Endothelial cell of umbilical vein (primary cell): Measurements from ENCODE around the gene PPM1H. TPM values are rescaled to one million over a fixed set of nuclear protein-coding genes. Genes with fewer than 3 reads are reported as not detected.

ENCODE experiments used
- BruUV-seq: library from RNA; stranded (reverse); fragments of 400-500 nt; replicated peaks from 2 replicates; lab custom pipeline; 2021; lab: Mats Ljungman, UMichigan
- CTCF ChIA-PET: fragments of 300-600, 350-600 bp; sonication (Branson Sonifier 250); formaldehyde crosslinking; loops from one replicate; lab custom pipeline; 2021; ENCODE audit warnings: antibody characterized with exemption, inconsistent platforms; lab: Charles Lee
- POLR2A ChIA-PET: fragments of 300-600, 350-600 bp; sonication (Branson Sonifier 250); formaldehyde crosslinking; loops from one replicate; lab custom pipeline; 2021; ENCODE audit warnings: antibody characterized with exemption, inconsistent platforms; lab: Charles Lee
- DNase-seq: peaks from one replicate; pipeline ENCODE4 v3.0.0-alpha.2; 2011; ENCODE audit warnings: low read depth, low spot score
- FAIRE-seq: peaks from 2 replicates; lab custom pipeline; 2011; peaks lifted over from hg19 to GRCh38; lab: Jason Lieb, UNC
- H2AFZ ChIP-seq: 2 replicates; pipeline ENCODE4 v1.6.0; 2012; ENCODE audit warnings: low read depth, low read length, control low read depth, inconsistent platforms
- H3K27ac ChIP-seq: 2 replicates; pipeline ENCODE4 v1.5.1; 2011; ENCODE audit warnings: low read depth, mild to moderate bottlenecking, control low read depth, low read length, moderate library complexity; ENCODE audit not compliant: insufficient read depth
- H3K27me3 ChIP-seq, 2 experiments: 2 replicates each; pipeline versions ENCODE4 v1.6.0 to v1.6.1; 2011; ENCODE audit warnings: low read length in 2 of 2, mixed read lengths in 1 of 2; ENCODE audit not compliant: control insufficient read depth in 2 of 2, insufficient read depth in 2 of 2
- H3K36me3 ChIP-seq, 2 experiments: 2 replicates in 1 of 2; 3 replicates in 1 of 2; pipeline ENCODE4 v1.5.1; 2011; ENCODE audit warnings: low read length in 2 of 2, mild to moderate bottlenecking in 1 of 2, moderate library complexity in 1 of 2; ENCODE audit not compliant: control insufficient read depth in 2 of 2, insufficient read depth in 2 of 2; ENCODE audit errors: extremely low read depth in 1 of 2
- H3K4me1 ChIP-seq: 3 replicates; pipeline ENCODE4 v1.5.1; 2011; ENCODE audit warnings: mild to moderate bottlenecking, low read length; ENCODE audit not compliant: control insufficient read depth, insufficient read depth; ENCODE audit errors: extremely low read depth
- H3K4me2 ChIP-seq: 2 replicates; pipeline ENCODE4 v1.6.1; 2011; ENCODE audit warnings: low read length, control low read depth, mixed read lengths; ENCODE audit not compliant: insufficient read depth
- H3K4me3 ChIP-seq, 3 experiments: fragments of 200-600 bp in 1 of 3; sonication (generic), shearing (Covaris generic) in 1 of 3; replicated peaks in 1 of 3; 2 replicates each; pipeline ENCODE4 v1.5.1; 2011 to 2016; ENCODE audit warnings: control low read depth in 3 of 3, low read length in 3 of 3, mild to moderate bottlenecking in 2 of 3, inconsistent platforms in 1 of 3, low read depth in 1 of 3, moderate library complexity in 1 of 3; ENCODE audit not compliant: insufficient read depth in 1 of 3
- H3K79me2 ChIP-seq: 2 replicates; pipeline ENCODE4 v1.6.0; 2012; ENCODE audit warnings: low read length, inconsistent platforms; ENCODE audit not compliant: control insufficient read depth, insufficient read depth
- H3K9ac ChIP-seq: replicated peaks from 2 replicates; pipeline ENCODE3; 2011; ENCODE audit warnings: low read length, control low read depth; ENCODE audit not compliant: insufficient read depth; ENCODE audit errors: extremely low read depth
- H3K9me1 ChIP-seq: replicated peaks from 3 replicates; pipeline ENCODE4 v1.6.0; 2011; ENCODE audit warnings: mild to moderate bottlenecking, low read length; ENCODE audit not compliant: control insufficient read depth, insufficient read depth; ENCODE audit errors: extremely low read depth
- H3K9me3 ChIP-seq: replicated peaks from 2 replicates; pipeline ENCODE4 v1.5.1; 2012; ENCODE audit warnings: low read length, inconsistent platforms; ENCODE audit not compliant: control insufficient read depth, insufficient read depth
- H4K20me1 ChIP-seq: replicated peaks from 2 replicates; pipeline ENCODE3; 2011; ENCODE audit warnings: mild to moderate bottlenecking, low read length; ENCODE audit not compliant: control insufficient read depth, insufficient read depth; ENCODE audit errors: extremely low read depth
- CTCF ChIP-seq, 2 donors: IDR thresholded peaks; 1 replicate in 1 of 2; 2 replicates in 1 of 2; pipeline ENCODE4 v1.5.1; 2011; ENCODE audit warnings: low read length in 2 of 2, mild to moderate bottlenecking in 2 of 2, moderate library complexity in 2 of 2, control low read depth in 1 of 2, inconsistent platforms in 1 of 2, low read depth in 1 of 2; ENCODE audit not compliant: insufficient read depth in 1 of 2; ENCODE audit errors: extremely low read depth in 1 of 2
- EZH2 ChIP-seq: IDR thresholded peaks from 2 replicates; pipeline ENCODE4 v1.6.1; 2012; ENCODE audit warnings: borderline replicate concordance, low read depth, mild to moderate bottlenecking, moderate library complexity, low read length, inconsistent platforms; ENCODE audit not compliant: severe bottlenecking
- FOS ChIP-seq: IDR thresholded peaks from 2 replicates; pipeline ENCODE4 v1.6.1; 2011; ENCODE audit warnings: mild to moderate bottlenecking, low read length, moderate library complexity, borderline replicate concordance; ENCODE audit not compliant: insufficient read depth
- GATA2 ChIP-seq: IDR thresholded peaks from 2 replicates; pipeline ENCODE4 v1.7.0; 2011; ENCODE audit warnings: low read depth, mild to moderate bottlenecking, moderate library complexity, mixed read lengths, low read length; ENCODE audit not compliant: insufficient read length, insufficient read depth
- JUN ChIP-seq: IDR thresholded peaks from 2 replicates; pipeline ENCODE4 v1.6.1; 2011; ENCODE audit warnings: borderline replicate concordance, low read depth; ENCODE audit not compliant: insufficient read length, insufficient read depth
- MAX ChIP-seq: IDR thresholded peaks from 2 replicates; pipeline ENCODE4 v1.6.1; 2011; ENCODE audit not compliant: insufficient read depth, insufficient read length
- MYC ChIP-seq: IDR thresholded peaks from one replicate; pipeline ENCODE4 v1.6.1; 2011; ENCODE audit warnings: mild to moderate bottlenecking, low read depth, low read length
- POLR2A ChIP-seq: IDR thresholded peaks from 2 replicates; pipeline ENCODE4 v1.6.1; 2012; ENCODE audit warnings: low read depth, mild to moderate bottlenecking, control low read depth, low read length
- POLR2AphosphoS5 ChIP-seq: IDR thresholded peaks from 2 replicates; pipeline ENCODE4 v1.6.1; 2012; ENCODE audit warnings: low read depth, mild to moderate bottlenecking, control low read depth, low read length, moderate library complexity; ENCODE audit not compliant: insufficient read depth
- dilution Hi-C: fragments of 300-500 bp; cut with MboI; formaldehyde crosslinking; loops from one replicate; pipeline ENCODE4 v1.15.0; 2019; ENCODE audit warnings: low sequenced_read_pairs; ENCODE audit not compliant: extremely low pct_ligation_motif_present
- intact Hi-C: fragments of 100-400 bp; cut with micrococcal nuclease; formaldehyde crosslinking; loops from one replicate; pipeline ENCODE4 v1.10.0; 2022
- polyA plus RNA-seq, 4 experiments: library from polyadenylated mRNA; depleted of rRNA in 3 of 4; stranded (reverse) in 3 of 4; unstranded in 1 of 4; fragments of >200 nt; gene quantifications; 2 replicates each; pipeline versions ENCODE4 v1.2.1 to v1.2.3, GENCODE V29; 2011 to 2012; ENCODE audit warnings: missing spikeins in 1 of 4
- total RNA-seq: library from RNA; stranded (reverse); gene quantifications from 2 replicates; pipeline ENCODE4 v1.2.3, GENCODE V29; 2021

Gene PPM1H
- total and polyA plus RNA-seq, 2 donors (not counting 3 experiments of a cell fraction or from before 2014, with no cell fraction given) = 1.0 to 7.2 TPM

- Histone ChIP-seq H3K4me1 (peaks cover 13% of the 10 kb centered on the region), H3K27me3 (no peaks in the 10 kb centered on the region), H3K9me1 (no peaks in the 10 kb centered on the region), H3K4me3 (no peak overlapping the region), H3K27ac (no peak overlapping the region), H3K36me3 (no peaks in the 10 kb centered on the region), H3K9me3 (no peaks in the 10 kb centered on the region), H2AFZ (no peak overlapping the region), H3K9ac (no peak overlapping the region), H3K79me2 (no peaks in the 10 kb centered on the region), H4K20me1 (no peaks in the 10 kb centered on the region), H3K4me2 (no peak overlapping the region)
- ChIA-PET POLR2A (no interaction called here), CTCF (interaction anchor here (1.5 to 1.8 kb wide), 2 partner anchors 11 to 99 kb away, joined by 3 to 7 read pairs; no protein-coding TSS in a partner anchor)
- TF ChIP-seq MYC = no peak
- no peak for TF ChIP-seq EZH2
- TF ChIP-seq MAX = no peak
- TF ChIP-seq JUN = no peak
- TF ChIP-seq POLR2A = no peak
- TF ChIP-seq POLR2AphosphoS5 = no peak
- TF ChIP-seq FOS = no peak
- TF ChIP-seq GATA2 = no peak
- no peak for TF ChIP-seq CTCF (IDR thresholded peaks at IDR 0.05; ENCODE audit: extremely low read depth in 1 of 2, insufficient read depth in 1 of 2, low read depth in 1 of 2, low read length in 2 of 2)
- intact Hi-C loops (no loop called here), dilution Hi-C loops (no loop called here)
- no TSS peak for BruUV-seq
- no peak for FAIRE-seq
- DNase-seq = no peak
These were observed 240.3 kb downstream of the PPM1H start for GRCh38 chr12:62694632-62695031.
